Epithelial cell of esophagus (primary cell): ENCODE data around the gene VSIG10.
"Not testable (repeated sequence)": the region's sequence is repeated elsewhere in the genome, so short reads cannot be mapped to it uniquely, and the experiment has no call there.

Source experiments
- DNase-seq: peaks from one replicate; pipeline ENCODE4 v3.0.0; 2010; ENCODE audit warnings: low read depth
- H3K4me3 ChIP-seq: 2 replicates; pipeline ENCODE4 v1.5.1; 2011; ENCODE audit warnings: mild to moderate bottlenecking, low read length, control low read depth
- TF ChIP-seq, protein P1 (sequence below): IDR thresholded peaks from 2 replicates; pipeline ENCODE4 v1.5.1; 2011; ENCODE audit warnings: low read depth, mild to moderate bottlenecking, low read length, control low read depth, inconsistent platforms; ENCODE audit not compliant: insufficient read depth; ENCODE audit errors: missing control alignments

The VSIG10 gene

GRCh38 chr12:118098401-118098800, 5.4 kb downstream of the VSIG10 start:
- no peak for DNase-seq
- TF ChIP-seq, protein P1, sequence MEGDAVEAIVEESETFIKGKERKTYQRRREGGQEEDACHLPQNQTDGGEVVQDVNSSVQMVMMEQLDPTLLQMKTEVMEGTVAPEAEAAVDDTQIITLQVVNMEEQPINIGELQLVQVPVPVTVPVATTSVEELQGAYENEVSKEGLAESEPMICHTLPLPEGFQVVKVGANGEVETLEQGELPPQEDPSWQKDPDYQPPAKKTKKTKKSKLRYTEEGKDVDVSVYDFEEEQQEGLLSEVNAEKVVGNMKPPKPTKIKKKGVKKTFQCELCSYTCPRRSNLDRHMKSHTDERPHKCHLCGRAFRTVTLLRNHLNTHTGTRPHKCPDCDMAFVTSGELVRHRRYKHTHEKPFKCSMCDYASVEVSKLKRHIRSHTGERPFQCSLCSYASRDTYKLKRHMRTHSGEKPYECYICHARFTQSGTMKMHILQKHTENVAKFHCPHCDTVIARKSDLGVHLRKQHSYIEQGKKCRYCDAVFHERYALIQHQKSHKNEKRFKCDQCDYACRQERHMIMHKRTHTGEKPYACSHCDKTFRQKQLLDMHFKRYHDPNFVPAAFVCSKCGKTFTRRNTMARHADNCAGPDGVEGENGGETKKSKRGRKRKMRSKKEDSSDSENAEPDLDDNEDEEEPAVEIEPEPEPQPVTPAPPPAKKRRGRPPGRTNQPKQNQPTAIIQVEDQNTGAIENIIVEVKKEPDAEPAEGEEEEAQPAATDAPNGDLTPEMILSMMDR = no peak
- H3K4me3 ChIP-seq = no peak overlapping the region

DNA sequence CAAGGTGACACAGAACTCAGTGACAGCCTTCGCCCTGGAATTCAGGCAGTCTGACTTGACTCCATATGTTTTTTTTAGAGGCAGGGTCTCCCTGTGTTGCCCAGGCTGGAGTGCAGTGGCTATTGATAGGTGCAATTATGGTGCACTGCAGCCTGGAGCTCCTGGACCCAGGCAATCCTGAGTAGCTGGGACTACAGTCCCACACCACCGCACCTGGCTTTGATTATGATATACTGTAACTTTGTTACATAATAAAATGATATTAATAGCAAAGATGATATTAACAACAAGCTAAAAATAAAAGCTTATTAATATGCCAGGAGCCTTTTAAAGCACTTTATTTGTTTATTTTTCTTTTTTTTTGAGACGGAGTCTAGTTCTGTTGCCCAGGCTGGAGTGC, 9.8 kb downstream of the VSIG10 start:
- DNase-seq = no peak
- no peak overlapping the region for H3K4me3 ChIP-seq

GRCh38 chr12:118089782-118090181, 14.0 kb downstream of the VSIG10 start:
- no peak for DNase-seq
- TF ChIP-seq, protein P1 = no peak
- no peak overlapping the region for H3K4me3 ChIP-seq

More for the DNA sequence above, 9.8 kb downstream of the VSIG10 start:
- TF ChIP-seq, protein P1 = no peak

GRCh38 chr12:118082161-118082560, 21.6 kb downstream of the VSIG10 start:
- DNase-seq = no peak
- TF ChIP-seq, protein P1 = no peak
- no peak overlapping the region for H3K4me3 ChIP-seq

DNA sequence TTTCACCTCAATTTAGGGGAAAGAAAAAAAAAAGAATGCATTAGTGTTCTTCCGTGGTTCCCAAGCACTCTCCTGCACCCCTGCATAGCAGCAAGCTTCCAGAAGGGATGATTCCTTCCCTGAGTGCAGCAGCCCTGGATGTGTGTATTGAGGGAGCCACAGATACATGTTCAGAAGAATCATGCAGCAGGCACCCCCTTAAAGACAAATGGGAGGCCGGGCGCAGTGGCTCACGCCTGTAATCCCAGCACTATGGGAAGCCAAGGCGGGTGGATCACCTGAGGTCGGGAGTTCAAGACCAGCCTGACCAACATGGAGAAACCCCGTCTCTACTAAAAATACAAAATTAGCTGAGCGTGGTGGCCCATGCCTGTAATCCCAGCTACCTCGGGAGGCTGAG, 22.3 kb downstream of the VSIG10 start:
- H3K4me3 ChIP-seq, DNase-seq: not testable (repeated sequence)

DNA sequence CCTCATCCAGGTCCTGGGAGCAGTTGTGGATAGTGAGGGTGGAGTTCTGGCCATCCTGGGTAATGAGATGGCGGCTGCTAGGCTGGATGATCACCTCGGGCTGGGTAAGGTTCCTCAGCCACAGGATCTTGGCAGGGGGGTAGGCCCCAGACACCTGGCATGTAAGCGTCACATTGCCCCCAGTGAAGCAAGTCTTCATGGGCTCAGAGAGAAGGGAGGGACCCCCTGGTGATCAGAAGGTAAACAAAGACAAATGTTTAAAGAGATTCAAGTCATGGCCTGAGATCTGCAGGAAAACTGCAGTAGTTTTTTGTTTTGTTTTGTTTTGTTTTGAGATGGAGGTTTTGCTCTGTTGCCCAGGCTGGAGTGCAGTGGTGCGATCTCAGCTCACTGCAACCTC, 30.0 kb downstream of the VSIG10 start:
- H3K4me3 ChIP-seq = no peak overlapping the region
- no peak for DNase-seq
- TF ChIP-seq, protein P1 = no peak

DNA sequence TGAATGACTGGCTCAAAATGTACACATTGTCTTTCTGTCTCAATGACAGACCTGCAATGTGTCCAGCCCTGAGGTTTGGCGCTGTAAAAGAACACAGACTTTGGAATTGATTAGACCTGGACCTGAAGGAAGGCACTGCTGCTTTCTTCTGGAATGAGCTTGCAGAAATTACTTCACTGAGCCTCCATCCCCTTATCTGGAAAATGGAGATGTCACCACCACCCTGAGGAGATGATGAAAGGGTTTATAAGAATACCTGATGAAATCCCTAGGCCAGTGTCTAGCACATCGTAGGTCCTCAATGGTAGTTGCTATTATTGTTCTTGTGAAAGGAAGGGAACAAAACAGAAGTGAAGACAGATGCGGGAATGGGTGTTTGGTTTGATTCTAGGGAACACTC, 33.2 kb downstream of the VSIG10 start:
- no peak for DNase-seq
- no peak overlapping the region for H3K4me3 ChIP-seq

More for the DNA sequence above, 33.2 kb downstream of the VSIG10 start:
- TF ChIP-seq, protein P1 = no peak
